NCI-H2227 (cell line): ENCODE data around the gene PPFIBP1.
"Not testable (repeated sequence)": the region's sequence is repeated elsewhere in the genome, so short reads cannot be mapped to it uniquely, and the experiment has no call there.

Experiments used
- DNase-seq: peaks from one replicate; lab custom pipeline; 2025; ENCODE audit not compliant: unreplicated experiment; lab: John Stamatoyannopoulos, UW

The PPFIBP1 gene

DNA sequence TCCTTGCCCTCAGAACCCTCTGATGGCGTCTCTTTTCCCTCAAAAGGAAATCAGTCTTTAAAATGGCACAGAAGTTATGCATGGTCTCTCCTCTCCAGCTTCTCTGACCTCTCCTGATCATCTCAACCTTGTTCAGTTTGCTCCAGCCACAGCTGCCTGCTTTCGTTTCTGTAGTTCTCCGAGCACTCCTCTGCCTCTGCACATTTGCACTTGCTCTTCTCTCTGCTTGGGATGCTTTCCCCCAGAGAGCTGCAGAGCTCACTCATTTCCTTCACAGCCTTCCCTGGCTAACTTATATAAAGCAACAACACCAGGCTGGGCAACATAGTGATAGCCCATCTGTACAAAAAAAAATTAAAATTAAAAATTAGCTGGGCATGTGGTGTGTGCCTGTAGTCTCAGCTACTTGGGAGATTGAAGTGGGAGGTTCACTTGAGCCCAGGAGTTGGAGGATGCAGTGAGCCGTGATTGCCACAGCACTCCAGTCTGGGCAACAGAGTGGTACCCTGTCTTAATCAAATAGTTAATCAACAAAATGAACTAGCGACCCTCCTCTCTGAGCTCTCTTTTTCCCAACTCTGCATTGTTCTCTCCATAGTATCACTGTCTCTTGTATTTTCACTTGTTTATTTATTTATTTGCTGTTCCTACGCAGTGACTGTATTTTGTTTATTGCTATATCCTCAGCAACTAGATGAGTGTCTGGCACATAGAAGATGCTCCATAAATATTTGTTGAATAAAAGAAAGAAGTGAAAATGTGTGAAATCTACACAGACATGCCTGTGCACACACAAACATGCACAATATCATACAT, 37.7 kb downstream of the PPFIBP1 start:
- no peak for DNase-seq

GRCh38 chr12:27564612-27565213, 40.7 kb downstream of the PPFIBP1 start:
- DNase-seq, result no peak

DNA sequence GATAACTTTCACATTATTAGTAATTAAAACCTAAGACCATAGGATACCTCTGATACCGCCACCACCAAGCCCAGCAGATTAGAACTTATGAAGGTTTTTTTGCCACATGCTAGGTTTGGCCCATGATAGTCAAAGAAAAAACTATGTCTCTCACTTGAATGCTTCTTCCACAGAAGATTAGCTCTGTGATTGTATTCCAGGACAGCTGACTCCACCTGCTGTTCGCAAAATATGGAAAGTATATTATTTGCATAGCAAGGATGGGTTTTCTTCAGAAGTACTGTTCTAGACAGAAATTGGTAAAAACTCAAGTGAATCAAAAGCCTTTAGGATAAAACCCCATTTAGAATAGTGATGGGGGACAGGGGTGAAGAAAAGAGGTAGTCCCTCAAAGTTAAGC, 42.2 kb downstream of the PPFIBP1 start:
- DNase-seq, result no peak

DNA sequence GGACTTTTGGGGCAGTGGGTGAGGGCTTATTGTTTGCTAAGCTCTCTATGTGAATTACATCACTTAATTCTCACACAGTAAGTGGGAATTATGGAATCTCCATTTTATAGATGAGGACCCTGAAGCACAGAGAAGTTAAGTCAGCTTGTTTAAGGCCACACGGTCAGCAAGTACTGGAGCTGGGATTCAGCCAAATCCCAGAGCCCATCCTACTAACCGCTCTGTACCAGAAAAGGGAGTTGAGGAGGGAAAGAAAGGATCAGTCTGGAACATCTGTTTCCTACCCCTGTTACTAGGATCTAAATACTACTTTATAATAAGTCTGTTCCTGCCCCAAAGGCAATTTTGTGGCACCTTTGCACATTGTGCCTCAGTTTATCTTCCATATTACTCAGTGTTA, 42.6 kb downstream of the PPFIBP1 start:
- DNase-seq, result no peak

GRCh38 chr12:27571463-27571862, 47.5 kb downstream of the PPFIBP1 start:
- DNase-seq, result no peak

GRCh38 chr12:27572486-27573255, 48.7 kb downstream of the PPFIBP1 start:
- no peak for DNase-seq

- DNase-seq, result no peak
Observed at GRCh38 chr12:27573972-27574371, 50.0 kb downstream of the PPFIBP1 start.

GRCh38 chr12:27575090-27575761, 51.2 kb downstream of the PPFIBP1 start:
- no peak for DNase-seq

GRCh38 chr12:27575762-27576118, 51.7 kb downstream of the PPFIBP1 start:
- DNase-seq, result no peak

DNA sequence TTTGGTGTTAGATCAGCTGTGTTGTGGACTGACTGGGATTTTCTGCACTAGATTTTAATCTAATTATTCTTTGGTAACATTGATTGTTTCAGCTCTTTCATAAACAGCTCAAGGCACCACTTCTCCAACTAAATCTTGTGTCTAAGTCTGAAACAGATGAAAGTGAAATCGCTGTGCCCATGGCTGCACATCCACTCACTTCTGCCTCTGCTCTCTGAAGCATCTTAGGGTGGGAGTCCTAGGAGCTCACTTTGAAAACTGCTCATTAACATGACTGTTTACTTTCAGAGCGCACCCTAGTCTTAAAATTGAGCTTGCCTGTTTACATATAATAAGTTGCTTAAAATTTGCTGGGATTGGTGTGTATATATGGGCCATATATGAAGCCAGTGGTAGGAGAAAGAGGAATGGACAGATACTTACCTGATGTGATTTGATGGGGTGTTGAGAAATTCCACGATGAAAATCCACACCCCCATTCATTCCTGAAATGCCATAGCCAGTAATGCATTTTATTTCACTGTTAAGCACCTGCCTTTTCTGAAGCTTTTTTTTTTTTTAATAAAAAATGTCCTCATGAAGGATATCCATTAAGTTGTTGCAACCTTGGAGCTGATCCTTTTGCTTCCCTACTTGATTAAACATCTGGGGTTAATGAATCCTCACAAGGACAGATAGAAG, 52.8 kb downstream of the PPFIBP1 start:
- DNase-seq, result no peak

DNA sequence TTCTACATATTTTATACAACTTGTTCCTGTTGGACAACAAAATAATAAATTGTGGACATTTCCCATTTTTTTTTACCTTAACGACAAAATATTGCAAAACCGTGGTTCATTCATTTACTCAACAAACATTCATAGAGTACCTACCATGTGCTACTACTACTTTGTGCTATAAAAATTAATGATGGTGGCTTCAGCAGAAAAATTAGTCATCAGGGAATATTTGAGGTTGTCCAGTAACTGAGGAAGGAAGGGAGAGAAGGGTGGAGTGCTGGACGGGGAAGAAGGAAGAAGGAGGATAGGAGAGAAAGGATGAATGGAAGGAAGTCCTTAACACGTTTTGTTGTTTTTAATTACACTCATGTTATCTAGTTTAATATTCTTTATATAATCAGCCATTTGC, 53.7 kb downstream of the PPFIBP1 start:
- DNase-seq, result no peak

- DNase-seq, result no peak
Observed at GRCh38 chr12:27578689-27579372, 54.8 kb downstream of the PPFIBP1 start.

DNA sequence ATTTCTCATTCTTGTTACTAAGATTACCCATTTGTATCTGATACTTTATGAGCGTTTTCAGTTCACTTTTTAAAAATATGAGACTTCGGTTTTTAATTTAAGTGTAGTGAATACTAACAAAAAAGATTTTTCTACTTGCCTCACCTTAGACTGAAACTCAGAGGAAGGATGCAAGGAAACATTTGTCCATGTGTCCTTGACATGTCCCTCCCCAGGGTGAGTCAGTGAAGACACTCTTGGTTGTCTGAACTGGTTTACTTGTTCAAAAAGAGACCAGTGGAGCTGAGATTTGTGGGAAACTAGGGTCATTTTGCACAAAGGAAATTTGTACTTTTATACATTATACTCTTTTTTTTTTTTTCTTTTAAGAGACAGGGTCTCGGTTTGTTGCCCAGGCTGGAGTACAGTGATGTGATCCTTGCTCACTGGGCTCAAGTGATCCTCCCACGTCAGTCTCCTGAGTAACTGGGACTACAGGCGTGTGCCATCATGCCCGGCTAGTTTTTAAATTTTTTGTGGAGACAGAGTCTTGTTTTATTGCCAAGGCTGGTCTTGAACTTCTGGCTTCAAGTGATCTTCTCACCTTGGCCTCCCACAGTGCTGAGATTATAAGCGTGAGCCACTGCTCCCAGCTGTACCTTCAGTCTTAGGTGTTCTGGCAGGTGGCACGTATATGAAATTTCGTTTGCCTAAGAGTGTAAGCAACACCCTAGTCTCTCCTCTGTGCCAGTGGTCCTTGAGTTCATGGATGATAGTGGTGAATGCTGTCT, 56.7 kb downstream of the PPFIBP1 start:
- no peak for DNase-seq

DNA sequence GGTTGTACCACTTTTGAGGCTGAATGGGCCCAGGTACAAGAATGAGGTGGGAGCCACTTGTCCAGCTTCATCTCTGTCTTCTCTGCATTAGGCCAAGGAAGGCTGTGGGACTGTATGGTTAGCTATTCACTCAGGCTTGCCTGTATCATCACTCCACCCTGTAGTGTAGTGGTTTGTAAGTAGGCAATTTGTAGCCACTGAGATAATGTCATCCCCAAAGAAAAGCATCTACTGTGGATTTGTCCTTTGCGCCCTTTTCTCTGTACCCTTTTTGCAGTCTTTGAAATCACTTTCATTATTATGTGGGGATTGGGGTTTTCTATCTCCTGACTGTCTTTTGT, 57.3 kb downstream of the PPFIBP1 start:
- not testable (repeated sequence) for DNase-seq

GRCh38 chr12:27581833-27582232, 57.8 kb downstream of the PPFIBP1 start:
- DNase-seq, result not testable (repeated sequence)

DNA sequence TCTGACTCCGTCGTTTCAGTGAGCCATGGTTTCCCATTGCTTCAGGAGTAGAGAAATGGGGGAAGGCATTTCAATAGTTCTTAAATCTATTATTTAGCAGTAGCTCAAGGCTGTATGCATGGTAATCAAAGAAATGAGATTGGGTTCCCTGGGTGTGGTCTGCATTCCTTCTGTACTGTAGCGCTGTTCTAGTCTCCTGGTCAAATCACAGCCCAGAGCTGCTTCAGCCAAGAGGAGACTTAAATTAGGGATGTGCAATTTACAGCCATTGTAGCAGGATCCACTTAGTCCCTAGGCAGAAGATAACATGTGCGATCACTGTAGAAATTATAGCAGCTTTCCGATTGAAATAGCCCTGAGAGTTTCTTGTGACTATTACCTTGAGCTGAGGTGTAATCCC, 58.4 kb downstream of the PPFIBP1 start:
- not testable (repeated sequence) for DNase-seq

GRCh38 chr12:27583057-27583797, 59.2 kb downstream of the PPFIBP1 start:
- no peak for DNase-seq

- DNase-seq, result no peak
Observed at GRCh38 chr12:27583981-27584380, 60.0 kb downstream of the PPFIBP1 start.

DNA sequence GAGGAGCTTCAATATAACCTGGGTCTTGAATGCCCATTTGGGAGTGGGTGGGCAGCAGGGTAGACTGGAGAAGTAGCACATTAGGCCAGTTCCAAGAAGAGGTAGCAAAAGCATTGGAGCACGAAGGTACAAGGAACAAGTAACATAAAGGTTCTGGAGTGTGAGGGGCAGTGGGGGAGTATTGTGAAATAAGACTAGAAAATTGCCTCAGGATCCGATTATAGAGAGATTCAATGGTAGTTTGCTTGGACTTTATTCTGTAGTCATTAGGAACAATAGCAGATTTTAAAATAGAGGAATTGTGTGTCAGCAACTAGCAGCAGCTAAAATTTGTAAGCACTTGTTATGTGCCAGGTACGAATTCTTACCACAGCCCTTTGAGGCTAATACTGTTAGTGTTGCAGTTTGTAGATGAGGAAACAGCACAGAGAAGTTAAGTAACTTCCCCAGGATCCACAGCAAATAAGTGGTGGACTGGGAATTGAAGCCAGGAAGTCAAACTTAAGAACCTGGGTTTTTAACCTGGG, 61.8 kb downstream of the PPFIBP1 start:
- DNase-seq, result no peak
